GM12878 (cell line): Measurements from ENCODE around the gene SSX2IP. TPM values are rescaled to one million over a fixed set of nuclear protein-coding genes. Genes with fewer than 3 reads are reported as not detected.
A peak's percentile ranks its signal among the peaks of the same experiment; 100 is the strongest.

Source experiments
- ATAC-seq: fragments of 200-7000 bp; cut with Tn5 transposase; 3 replicates; pipeline ENCODE4 v1.9.1; 2020; ENCODE audit warnings: mild to moderate bottlenecking, moderate library complexity
- BruUV-seq: library from RNA; stranded (reverse); fragments of 400-500 nt; replicated peaks from 2 replicates; lab custom pipeline; 2021; lab: Mats Ljungman, UMichigan
- CTCF ChIA-PET: fragments of 300-600 bp; sonication (Branson Sonifier 250); formaldehyde crosslinking; extraction: SDS; loops from one replicate; lab custom pipeline; 2021; ENCODE audit warnings: inconsistent platforms; lab: Yijun Ruan, JAX
- POLR2A ChIA-PET: fragments of 350-600 bp; formaldehyde crosslinking; extraction: SDS; loops from one replicate; lab custom pipeline; 2021; ENCODE audit warnings: inconsistent platforms; lab: Charles Lee
- RAD21 ChIA-PET: fragments of 300-600 bp; sonication (Branson Sonifier 250); formaldehyde crosslinking; loops from one replicate; lab custom pipeline; 2023; ENCODE audit warnings: antibody characterized with exemption; ENCODE audit not compliant: unreplicated experiment; lab: Charles Lee
- SMC1A ChIA-PET: fragments of 300-600 bp; sonication (Branson Sonifier 250); formaldehyde crosslinking; loops from one replicate; lab custom pipeline; 2023; ENCODE audit not compliant: unreplicated experiment, uncharacterized antibody; lab: Charles Lee
- DNase-seq: peaks from one replicate; pipeline ENCODE4 v3.0.0-alpha.2; 2011; ENCODE audit warnings: low read depth, low spot score
- FAIRE-seq: peaks from 3 replicates; lab custom pipeline; 2011; peaks lifted over from hg19 to GRCh38; lab: Jason Lieb, UNC
- H2AFZ ChIP-seq: 2 replicates; pipeline ENCODE4 v1.6.0; 2011; ENCODE audit warnings: low read depth, low read length, control low read depth; ENCODE audit not compliant: control insufficient read depth
- H3K27ac ChIP-seq: 2 replicates; pipeline ENCODE4 v1.5.1; 2011; ENCODE audit warnings: control low read depth; ENCODE audit not compliant: control insufficient read depth, insufficient read depth
- H3K27me3 ChIP-seq, 2 experiments: replicated peaks in 1 of 2; 2 replicates each; pipeline versions ENCODE4 v1.6.0 to v1.6.1; 2011; ENCODE audit warnings: low read length in 1 of 2; ENCODE audit not compliant: control insufficient read depth in 2 of 2, insufficient read depth in 2 of 2
- H3K36me3 ChIP-seq, 2 experiments: 2 replicates each; pipeline ENCODE4 v1.5.1; 2011; ENCODE audit warnings: low read length in 1 of 2; ENCODE audit not compliant: control insufficient read depth in 2 of 2, insufficient read depth in 2 of 2
- H3K4me1 ChIP-seq: 2 replicates; pipeline ENCODE4 v1.6.1; 2011; ENCODE audit warnings: mild to moderate bottlenecking, low read length, moderate library complexity, mixed read lengths; ENCODE audit not compliant: control insufficient read depth, insufficient read depth
- H3K4me2 ChIP-seq: 2 replicates; pipeline ENCODE4 v1.6.0; 2011; ENCODE audit warnings: control low read depth; ENCODE audit not compliant: control insufficient read depth, insufficient read depth
- H3K4me3 ChIP-seq: fragments of 200-600 bp; sonication (generic); 2 replicates; pipeline ENCODE4 v1.5.1; 2016
- H3K79me2 ChIP-seq: 2 replicates; pipeline ENCODE4 v1.6.0; 2011; ENCODE audit warnings: low read length; ENCODE audit not compliant: control insufficient read depth, insufficient read depth
- H3K9ac ChIP-seq: 2 replicates; pipeline ENCODE4 v1.8.0; 2011; ENCODE audit warnings: low read length, control low read depth, mixed read lengths; ENCODE audit not compliant: control insufficient read depth, insufficient read depth
- H3K9me3 ChIP-seq: replicated peaks from 3 replicates; pipeline ENCODE4 v1.5.1; 2011; ENCODE audit warnings: mild to moderate bottlenecking, low read length; ENCODE audit not compliant: control insufficient read depth, insufficient read depth
- H4K20me1 ChIP-seq: 2 replicates; pipeline ENCODE4 v1.6.0; 2011; ENCODE audit not compliant: control insufficient read depth, insufficient read depth
- CEBPZ ChIP-seq: fragments of 150-350 bp; IDR thresholded peaks from 2 replicates; pipeline ENCODE4 v1.6.1; 2016; ENCODE audit warnings: low read depth, low read length
- ESRRA ChIP-seq: IDR thresholded peaks from 2 replicates; pipeline ENCODE4 v1.6.1; 2012; ENCODE audit warnings: mild to moderate bottlenecking, low read length, improper control_type of control experiment
- FOXM1 ChIP-seq: IDR thresholded peaks from 2 replicates; pipeline ENCODE4 v1.6.1; 2012; ENCODE audit warnings: low read depth, mild to moderate bottlenecking, inconsistent platforms, low read length, moderate library complexity
- HDAC2 ChIP-seq: fragments of 200-600 bp; sonication (generic); IDR thresholded peaks from 2 replicates; pipeline ENCODE4 v1.6.1; 2017
- POLR2A ChIP-seq: IDR thresholded peaks from 2 replicates; pipeline ENCODE4 v1.6.1; 2011; ENCODE audit warnings: low read depth, mild to moderate bottlenecking, low read length
- POU2F2 ChIP-seq: IDR thresholded peaks from 3 replicates; pipeline ENCODE4 v1.6.1; 2011; ENCODE audit warnings: low read depth, mild to moderate bottlenecking, low read length, borderline replicate concordance
- SMARCA5 ChIP-seq: fragments of 450-650 bp; IDR thresholded peaks from 2 replicates; pipeline ENCODE4 v1.6.1; 2017; ENCODE audit warnings: mild to moderate bottlenecking
- TBL1XR1 ChIP-seq: IDR thresholded peaks from 2 replicates; pipeline ENCODE4 v1.6.1; 2012; ENCODE audit warnings: low read depth, low read length, improper control_type of control experiment
- ZNF687 ChIP-seq: fragments of 450-650 bp; IDR thresholded peaks from 2 replicates; pipeline ENCODE4 v1.6.1; 2017; ENCODE audit warnings: mild to moderate bottlenecking, moderate library complexity
- WGBS: methylation state at CpG from one replicate; pipeline ENCODE4 v1.1.6; 2016; ENCODE audit warnings: low lambda C conversion rate; ENCODE audit not compliant: insufficient replicate concordance, insufficient coverage; ENCODE audit errors: missing lambda C conversion rate; 5-methylcytosine and 5-hydroxymethylcytosine counted together
- in situ Hi-C: fragments of 300-500 bp; cut with MboI; formaldehyde crosslinking; loops from 9 replicates; pipeline ENCODE4 v1.14.3; 2018; ENCODE audit warnings: mixed read lengths
- intact Hi-C: fragments of 100-400 bp; cut with micrococcal nuclease; formaldehyde crosslinking; loops from one replicate; pipeline ENCODE4 v1.14.2; 2022; ENCODE audit not compliant: unreplicated experiment
- polyA plus RNA-seq, 11 experiments: library from polyadenylated mRNA; depleted of rRNA in 4 of 11; unstranded in 6 of 11; stranded (reverse) in 5 of 11; fragments of >200 nt; fragmentation: Nextera tagmentation in 4 of 11; fragmentation: Illumina TruSeq in 1 of 11; extraction: Ambion mirVana in 4 of 11; extraction: Trizol in 1 of 11; gene quantifications; 1 replicate in 1 of 11; 2 replicates in 10 of 11; pipeline versions ENCODE4 v1.2.1 to v1.2.3, GENCODE V29; 2011 to 2016; ENCODE audit warnings: inconsistent platforms in 2 of 11, missing spikeins in 2 of 11, low read depth in 1 of 11
- total RNA-seq, 4 experiments: library from RNA; depleted of rRNA in 3 of 4; stranded (reverse); fragments of >200 nt in 3 of 4; fragmentation: Illumina TruSeq in 1 of 4; extraction: Trizol in 1 of 4; gene quantifications; 2 replicates each; pipeline versions ENCODE4 v1.2.1 to v1.2.3, GENCODE V29; 2013 to 2021
- TF ChIP-seq, protein P1 (sequence below): IDR thresholded peaks from 2 replicates; pipeline ENCODE4 v1.6.1; 2012; ENCODE audit warnings: low read depth, low read length, improper control_type of control experiment
- TF ChIP-seq, protein P2 (sequence below): fragments of 450-650 bp; IDR thresholded peaks from 2 replicates; pipeline ENCODE4 v1.6.1; 2017; ENCODE audit warnings: antibody characterized with exemption, mild to moderate bottlenecking, moderate library complexity

The SSX2IP gene
- total and polyA plus RNA-seq, 10 of the 15 experiments (the other 5 are each of a cell fraction or from before 2014, with no cell fraction given), result 3.3 to 14.0 (median 10.4) TPM

DNA sequence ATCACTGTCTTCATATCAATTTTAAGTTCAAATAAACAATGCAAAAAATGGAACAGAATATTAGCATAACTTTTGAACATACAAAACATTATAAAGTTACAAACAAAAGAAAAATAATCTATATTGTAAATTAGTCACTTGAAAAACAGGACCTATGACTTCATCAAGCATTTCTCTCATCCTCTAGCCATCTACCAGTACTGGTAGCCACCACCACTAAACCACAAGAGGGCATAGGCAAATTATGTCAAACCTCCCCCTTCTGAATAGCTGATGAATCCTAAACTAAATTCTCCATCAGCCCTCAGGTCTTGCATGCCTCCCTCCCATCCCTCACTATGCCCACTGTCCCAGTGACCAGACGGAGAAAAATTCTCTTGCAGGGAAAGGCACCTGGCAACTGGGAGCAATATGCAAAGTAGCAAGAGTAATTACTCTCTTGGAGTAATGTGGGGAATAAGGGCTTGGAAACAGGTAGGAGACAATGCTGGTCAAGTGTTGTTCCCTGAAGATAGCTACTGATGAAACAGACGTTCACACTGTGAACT, 37.1 kb downstream of the SSX2IP start:
- H4K20me1 ChIP-seq, result no peaks in the 10 kb centered on the region
- H3K9ac ChIP-seq, result no peak overlapping the region
- no peak overlapping the region for H3K4me2 ChIP-seq
- no peak overlapping the region for H2AFZ ChIP-seq
- FAIRE-seq (no peak), ATAC-seq (0 out of 3 replicates have a peak, but pooled peaks have one; percentile 39), DNase-seq (no peak)
- H3K36me3 ChIP-seq, result peaks cover 0 to 12% of the 10 kb centered on the region in 2 experiments; a peak in 3 of 4 replicates
- in situ Hi-C loops (no loop called here), intact Hi-C loops (no loop called here)
- POLR2A ChIA-PET, result no interaction called here
- RAD21 ChIA-PET, result no interaction called here
- BruUV-seq, result no TSS peak
- H3K27me3 ChIP-seq, result no peaks in the 10 kb centered on the region
- CTCF ChIA-PET, result interaction anchor here (2.6 kb wide), 1 partner anchor 102 kb away, joined by 7 read pairs; no protein-coding TSS in a partner anchor
- H3K4me1 ChIP-seq, result no peaks in the 10 kb centered on the region
- H3K79me2 ChIP-seq, result no peaks in the 10 kb centered on the region
- no peak overlapping the region for H3K4me3 ChIP-seq
- SMC1A ChIA-PET, result interaction anchor here (1.3 to 3.0 kb wide), 4 partner anchors 52 to 100 kb away, joined by 3 to 6 read pairs (median 4); no protein-coding TSS in a partner anchor
- no peaks in the 10 kb centered on the region for H3K9me3 ChIP-seq
- H3K27ac ChIP-seq, result no peak overlapping the region
- WGBS, result 96% methylated on average over 2 of the region's 2 CpGs
- TF ChIP-seq FOXM1, result no peak
- TF ChIP-seq HDAC2, result no peak
- no peak for TF ChIP-seq ZNF687
- TF ChIP-seq, protein P1, sequence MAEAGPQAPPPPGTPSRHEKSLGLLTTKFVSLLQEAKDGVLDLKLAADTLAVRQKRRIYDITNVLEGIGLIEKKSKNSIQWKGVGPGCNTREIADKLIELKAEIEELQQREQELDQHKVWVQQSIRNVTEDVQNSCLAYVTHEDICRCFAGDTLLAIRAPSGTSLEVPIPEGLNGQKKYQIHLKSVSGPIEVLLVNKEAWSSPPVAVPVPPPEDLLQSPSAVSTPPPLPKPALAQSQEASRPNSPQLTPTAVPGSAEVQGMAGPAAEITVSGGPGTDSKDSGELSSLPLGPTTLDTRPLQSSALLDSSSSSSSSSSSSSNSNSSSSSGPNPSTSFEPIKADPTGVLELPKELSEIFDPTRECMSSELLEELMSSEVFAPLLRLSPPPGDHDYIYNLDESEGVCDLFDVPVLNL, result no peak
- TF ChIP-seq POU2F2, result no peak
- no peak for TF ChIP-seq POLR2A
- no peak for TF ChIP-seq SMARCA5
- TF ChIP-seq, protein P2, sequence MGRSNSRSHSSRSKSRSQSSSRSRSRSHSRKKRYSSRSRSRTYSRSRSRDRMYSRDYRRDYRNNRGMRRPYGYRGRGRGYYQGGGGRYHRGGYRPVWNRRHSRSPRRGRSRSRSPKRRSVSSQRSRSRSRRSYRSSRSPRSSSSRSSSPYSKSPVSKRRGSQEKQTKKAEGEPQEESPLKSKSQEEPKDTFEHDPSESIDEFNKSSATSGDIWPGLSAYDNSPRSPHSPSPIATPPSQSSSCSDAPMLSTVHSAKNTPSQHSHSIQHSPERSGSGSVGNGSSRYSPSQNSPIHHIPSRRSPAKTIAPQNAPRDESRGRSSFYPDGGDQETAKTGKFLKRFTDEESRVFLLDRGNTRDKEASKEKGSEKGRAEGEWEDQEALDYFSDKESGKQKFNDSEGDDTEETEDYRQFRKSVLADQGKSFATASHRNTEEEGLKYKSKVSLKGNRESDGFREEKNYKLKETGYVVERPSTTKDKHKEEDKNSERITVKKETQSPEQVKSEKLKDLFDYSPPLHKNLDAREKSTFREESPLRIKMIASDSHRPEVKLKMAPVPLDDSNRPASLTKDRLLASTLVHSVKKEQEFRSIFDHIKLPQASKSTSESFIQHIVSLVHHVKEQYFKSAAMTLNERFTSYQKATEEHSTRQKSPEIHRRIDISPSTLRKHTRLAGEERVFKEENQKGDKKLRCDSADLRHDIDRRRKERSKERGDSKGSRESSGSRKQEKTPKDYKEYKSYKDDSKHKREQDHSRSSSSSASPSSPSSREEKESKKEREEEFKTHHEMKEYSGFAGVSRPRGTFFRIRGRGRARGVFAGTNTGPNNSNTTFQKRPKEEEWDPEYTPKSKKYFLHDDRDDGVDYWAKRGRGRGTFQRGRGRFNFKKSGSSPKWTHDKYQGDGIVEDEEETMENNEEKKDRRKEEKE, result no peak
- no peak for TF ChIP-seq ESRRA
- no peak for TF ChIP-seq CEBPZ
- TF ChIP-seq TBL1XR1, result no peak
